Measurements from ENCODE around the gene USH2A.

The USH2A gene

GRCh38 chr1:215890438-215890837 lies 532.8 kb downstream of the USH2A start:
- in situ Hi-C loops (cut with MboI; ENCODE audit: low pct_unique_long_range_greater_than_20kb, low sequenced_read_pairs, unreplicated experiment): no loop called here
- TF ChIP-seq, protein P1, sequence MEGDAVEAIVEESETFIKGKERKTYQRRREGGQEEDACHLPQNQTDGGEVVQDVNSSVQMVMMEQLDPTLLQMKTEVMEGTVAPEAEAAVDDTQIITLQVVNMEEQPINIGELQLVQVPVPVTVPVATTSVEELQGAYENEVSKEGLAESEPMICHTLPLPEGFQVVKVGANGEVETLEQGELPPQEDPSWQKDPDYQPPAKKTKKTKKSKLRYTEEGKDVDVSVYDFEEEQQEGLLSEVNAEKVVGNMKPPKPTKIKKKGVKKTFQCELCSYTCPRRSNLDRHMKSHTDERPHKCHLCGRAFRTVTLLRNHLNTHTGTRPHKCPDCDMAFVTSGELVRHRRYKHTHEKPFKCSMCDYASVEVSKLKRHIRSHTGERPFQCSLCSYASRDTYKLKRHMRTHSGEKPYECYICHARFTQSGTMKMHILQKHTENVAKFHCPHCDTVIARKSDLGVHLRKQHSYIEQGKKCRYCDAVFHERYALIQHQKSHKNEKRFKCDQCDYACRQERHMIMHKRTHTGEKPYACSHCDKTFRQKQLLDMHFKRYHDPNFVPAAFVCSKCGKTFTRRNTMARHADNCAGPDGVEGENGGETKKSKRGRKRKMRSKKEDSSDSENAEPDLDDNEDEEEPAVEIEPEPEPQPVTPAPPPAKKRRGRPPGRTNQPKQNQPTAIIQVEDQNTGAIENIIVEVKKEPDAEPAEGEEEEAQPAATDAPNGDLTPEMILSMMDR (IDR thresholded peaks at IDR 0.05; ENCODE audit: extremely low read depth, insufficient read depth, missing control alignments): no peak
- peak; percentile 2 for DNase-seq (ENCODE audit: low spot score)

DNA sequence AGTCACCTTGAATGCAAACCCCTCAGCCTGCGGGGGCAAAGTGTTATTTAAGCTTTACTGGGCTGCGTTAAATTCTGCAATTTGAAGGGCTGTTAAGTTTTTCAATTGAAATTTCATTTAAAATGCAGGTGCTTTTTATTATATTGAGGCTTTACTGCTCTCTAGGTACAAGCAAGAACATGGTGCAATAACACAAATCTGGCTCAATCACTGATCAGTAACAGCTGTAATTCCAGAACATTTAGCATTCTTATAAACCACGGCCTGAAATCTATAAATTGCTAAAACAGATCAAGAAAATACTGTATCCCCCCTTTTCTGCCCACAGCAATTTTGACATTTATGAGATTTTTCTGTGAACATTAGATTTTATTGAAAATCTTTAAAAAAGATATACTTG lies 533.4 kb downstream of the USH2A start:
- no peak for DNase-seq (ENCODE audit: low spot score)
- in situ Hi-C loops (cut with MboI; ENCODE audit: low pct_unique_long_range_greater_than_20kb, low sequenced_read_pairs, unreplicated experiment): no loop called here
- TF ChIP-seq, protein P1 (IDR thresholded peaks at IDR 0.05; ENCODE audit: extremely low read depth, insufficient read depth, missing control alignments): no peak

GRCh38 chr1:215888159-215888558 lies 535.1 kb downstream of the USH2A start:
- TF ChIP-seq, protein P1 (IDR thresholded peaks at IDR 0.05; ENCODE audit: extremely low read depth, insufficient read depth, missing control alignments): peak; percentile 13
- DNase-seq (ENCODE audit: low spot score): no peak
- in situ Hi-C loops (cut with MboI; ENCODE audit: low pct_unique_long_range_greater_than_20kb, low sequenced_read_pairs, unreplicated experiment): no loop called here

GRCh38 chr1:215887627-215888026 lies 535.6 kb downstream of the USH2A start:
- in situ Hi-C loops (cut with MboI; ENCODE audit: low pct_unique_long_range_greater_than_20kb, low sequenced_read_pairs, unreplicated experiment): no loop called here
- TF ChIP-seq, protein P1 (IDR thresholded peaks at IDR 0.05; ENCODE audit: extremely low read depth, insufficient read depth, missing control alignments): no peak
- DNase-seq (ENCODE audit: low spot score): no peak

DNA sequence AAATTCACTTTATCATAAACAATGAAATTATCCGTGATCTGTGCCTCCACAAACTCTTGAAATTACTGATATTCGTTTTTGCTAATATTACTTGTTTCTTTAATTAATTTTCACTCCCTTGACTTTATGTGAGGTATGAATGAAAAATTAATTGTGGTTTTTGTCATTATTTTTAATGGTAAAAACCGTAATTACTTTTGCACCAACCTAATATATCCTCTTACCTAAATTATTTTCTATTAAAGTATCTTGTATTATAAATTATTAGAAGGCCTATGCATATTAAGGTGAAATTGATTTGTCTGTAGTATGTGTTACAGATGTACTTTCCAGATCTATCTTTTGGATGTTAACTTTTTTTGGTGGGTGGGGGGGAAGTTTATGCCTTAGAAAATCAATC lies 540.2 kb downstream of the USH2A start:
- DNase-seq (ENCODE audit: low spot score): no peak
- in situ Hi-C loops (cut with MboI; ENCODE audit: low pct_unique_long_range_greater_than_20kb, low sequenced_read_pairs, unreplicated experiment): no loop called here
- TF ChIP-seq, protein P1 (IDR thresholded peaks at IDR 0.05; ENCODE audit: extremely low read depth, insufficient read depth, missing control alignments): no peak

DNA sequence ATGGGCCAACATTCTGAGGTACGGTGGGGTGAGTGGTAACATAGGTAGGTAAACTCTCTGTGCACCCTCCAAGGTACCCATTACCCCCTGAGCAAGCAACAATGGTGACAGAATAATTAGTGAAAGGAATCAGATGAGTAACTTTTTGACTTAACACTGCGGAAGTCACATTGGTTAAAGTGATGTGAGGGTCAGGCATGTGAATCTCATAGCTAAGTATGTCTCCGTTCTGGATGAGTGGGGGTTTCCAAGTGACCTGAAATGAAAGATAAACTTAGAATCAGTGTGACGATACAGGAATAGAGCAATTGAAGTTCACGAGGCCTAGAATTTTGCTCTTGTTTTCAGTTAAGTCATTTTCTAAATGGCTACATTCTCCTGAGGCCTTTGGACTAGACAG lies 544.4 kb downstream of the USH2A start:
- TF ChIP-seq, protein P1 (IDR thresholded peaks at IDR 0.05; ENCODE audit: extremely low read depth, insufficient read depth, missing control alignments): no peak
- in situ Hi-C loops (cut with MboI; ENCODE audit: low pct_unique_long_range_greater_than_20kb, low sequenced_read_pairs, unreplicated experiment): no loop called here
- peak; percentile 7 for DNase-seq (ENCODE audit: low spot score)

GRCh38 chr1:215878128-215878527 lies 545.1 kb downstream of the USH2A start:
- DNase-seq (ENCODE audit: low spot score): no peak
- TF ChIP-seq, protein P1 (IDR thresholded peaks at IDR 0.05; ENCODE audit: extremely low read depth, insufficient read depth, missing control alignments): no peak
- in situ Hi-C loops (cut with MboI; ENCODE audit: low pct_unique_long_range_greater_than_20kb, low sequenced_read_pairs, unreplicated experiment): no loop called here
